Measurements from ENCODE around the gene MRPL36. TPM values are rescaled to one million over a fixed set of nuclear protein-coding genes. Genes with fewer than 3 reads are reported as not detected.

The MRPL36 gene
- total RNA-seq, 6 donors from 2014 or later, result 10.5 to 30.4 (median 21.5) TPM

- 94 to 96% methylated on average over 14 to 18 of the region's 18 CpGs for WGBS, 2 donors
- Histone ChIP-seq H3K9me3 (no peaks in the 10 kb centered on the region), H3K4me3 (no peak overlapping the region), H3K4me1 (peaks cover 12 to 40% (median 20%) of the 10 kb centered on the region in 4 donors), H3K27me3 (no peaks in the 10 kb centered on the region), H3K27ac (no peak overlapping the region), H3K36me3 (peaks cover 4 to 24% (median 15%) of the 10 kb centered on the region in 4 donors)
- DNase-seq, result peak; percentile 18 to 61
- ATAC-seq (ENCODE audit: low FRiP score in 2 of 2), result no peak
- TF ChIP-seq EP300 (IDR thresholded peaks at IDR 0.05) (no peak), POLR2A (IDR thresholded peaks at IDR 0.05) (no peak), POLR2AphosphoS5 (IDR thresholded peaks at IDR 0.05) (no peak)
- TF ChIP-seq, protein P1, sequence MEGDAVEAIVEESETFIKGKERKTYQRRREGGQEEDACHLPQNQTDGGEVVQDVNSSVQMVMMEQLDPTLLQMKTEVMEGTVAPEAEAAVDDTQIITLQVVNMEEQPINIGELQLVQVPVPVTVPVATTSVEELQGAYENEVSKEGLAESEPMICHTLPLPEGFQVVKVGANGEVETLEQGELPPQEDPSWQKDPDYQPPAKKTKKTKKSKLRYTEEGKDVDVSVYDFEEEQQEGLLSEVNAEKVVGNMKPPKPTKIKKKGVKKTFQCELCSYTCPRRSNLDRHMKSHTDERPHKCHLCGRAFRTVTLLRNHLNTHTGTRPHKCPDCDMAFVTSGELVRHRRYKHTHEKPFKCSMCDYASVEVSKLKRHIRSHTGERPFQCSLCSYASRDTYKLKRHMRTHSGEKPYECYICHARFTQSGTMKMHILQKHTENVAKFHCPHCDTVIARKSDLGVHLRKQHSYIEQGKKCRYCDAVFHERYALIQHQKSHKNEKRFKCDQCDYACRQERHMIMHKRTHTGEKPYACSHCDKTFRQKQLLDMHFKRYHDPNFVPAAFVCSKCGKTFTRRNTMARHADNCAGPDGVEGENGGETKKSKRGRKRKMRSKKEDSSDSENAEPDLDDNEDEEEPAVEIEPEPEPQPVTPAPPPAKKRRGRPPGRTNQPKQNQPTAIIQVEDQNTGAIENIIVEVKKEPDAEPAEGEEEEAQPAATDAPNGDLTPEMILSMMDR (IDR thresholded peaks at IDR 0.05), result no peak
Measured at GRCh38 chr5:1797103-1797800, 2.4 kb downstream of the MRPL36 start.

GRCh38 chr5:1796371-1797102, 3.1 kb downstream of the MRPL36 start:
- TF ChIP-seq, protein P1 (IDR thresholded peaks at IDR 0.05), result no peak
- TF ChIP-seq EP300 (IDR thresholded peaks at IDR 0.05) (no peak), POLR2A (IDR thresholded peaks at IDR 0.05) (no peak), POLR2AphosphoS5 (IDR thresholded peaks at IDR 0.05) (no peak)
- ATAC-seq (ENCODE audit: low FRiP score in 2 of 2), result no peak
- peaks cover 6 to 33% (median 14%) of the 10 kb centered on the region in 4 donors for H3K4me1 ChIP-seq
- no peaks in the 10 kb centered on the region for H3K27me3 ChIP-seq
- 89 to 91% methylated on average over 19 to 21 of the region's 21 CpGs for WGBS, 2 donors
- peak in 1 of 2 donors; percentile 17 for DNase-seq
- no peaks in the 10 kb centered on the region for H3K9me3 ChIP-seq
- no peak overlapping the region for H3K27ac ChIP-seq
- H3K4me3 ChIP-seq, result no peak overlapping the region
- H3K36me3 ChIP-seq, result peaks cover 4 to 24% (median 15%) of the 10 kb centered on the region in 4 donors

DNA sequence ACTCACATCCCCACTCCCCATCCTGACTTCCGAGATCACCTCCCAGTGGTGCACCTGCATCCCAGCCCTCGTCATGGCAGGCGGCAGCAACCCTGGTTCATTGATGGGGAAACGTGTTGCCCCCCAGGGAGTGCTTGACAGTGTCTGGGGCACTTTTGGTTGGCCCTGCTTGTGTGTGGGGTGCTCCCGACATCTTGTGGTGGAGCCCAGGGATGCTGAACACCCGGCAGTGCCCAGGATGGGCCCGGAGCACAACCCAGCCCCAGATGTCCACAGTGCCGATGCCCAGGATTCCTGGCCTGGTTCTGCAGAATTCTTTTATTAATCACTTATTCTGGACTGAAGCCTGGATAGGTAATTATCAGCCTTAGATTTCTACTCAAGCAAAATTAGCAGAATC, 3.7 kb downstream of the MRPL36 start:
- ATAC-seq (ENCODE audit: low FRiP score in 2 of 2) (no peak), DNase-seq (peak in 1 of 2 donors; percentile 12)
- H3K4me1 ChIP-seq, result peaks cover 6 to 33% (median 14%) of the 10 kb centered on the region in 4 donors
- H3K27me3 ChIP-seq, result no peaks in the 10 kb centered on the region
- peaks cover 4 to 24% (median 15%) of the 10 kb centered on the region in 4 donors for H3K36me3 ChIP-seq
- H3K4me3 ChIP-seq, result no peak overlapping the region
- 80 to 89% methylated on average over 6 to 8 of the region's 8 CpGs for WGBS, 2 donors
- H3K27ac ChIP-seq, result no peak overlapping the region
- no peaks in the 10 kb centered on the region for H3K9me3 ChIP-seq
- no peak for TF ChIP-seq EP300 (IDR thresholded peaks at IDR 0.05)
- TF ChIP-seq POLR2AphosphoS5 (IDR thresholded peaks at IDR 0.05), result no peak
- no peak for TF ChIP-seq POLR2A (IDR thresholded peaks at IDR 0.05)
- TF ChIP-seq, protein P1 (IDR thresholded peaks at IDR 0.05), result no peak

- ATAC-seq (ENCODE audit: low FRiP score in 2 of 2), result no peak
- H3K27me3 ChIP-seq, result no peaks in the 10 kb centered on the region
- DNase-seq, result peak in 1 of 2 donors; percentile 20
- no peak overlapping the region for H3K27ac ChIP-seq
- H3K4me1 ChIP-seq, result peaks cover 6 to 29% (median 14%) of the 10 kb centered on the region in 4 donors
- no peak for TF ChIP-seq POLR2A (IDR thresholded peaks at IDR 0.05)
- TF ChIP-seq EP300 (IDR thresholded peaks at IDR 0.05), result no peak
- TF ChIP-seq, protein P1 (IDR thresholded peaks at IDR 0.05), result no peak
- TF ChIP-seq POLR2AphosphoS5 (IDR thresholded peaks at IDR 0.05), result no peak
- 82 to 84% methylated on average over 9 to 13 of the region's 13 CpGs for WGBS, 2 donors
- H3K36me3 ChIP-seq, result peaks cover 4 to 24% (median 15%) of the 10 kb centered on the region in 4 donors
- no peaks in the 10 kb centered on the region for H3K9me3 ChIP-seq
- no peak overlapping the region for H3K4me3 ChIP-seq
Measured at GRCh38 chr5:1795506-1795905, 4.1 kb downstream of the MRPL36 start.
